ENCODE data around the gene PRKAR1B.
A peak's percentile ranks its signal among the peaks of the same experiment; 100 is the strongest.

PRKAR1B gene

GRCh38 chr7:729140-730000, 2.3 kb upstream of the PRKAR1B start:
- H3K27ac ChIP-seq, result no peak overlapping the region
- TF ChIP-seq CTCF (conservative IDR thresholded peaks at IDR 0.05) (no peak), ZFX (IDR thresholded peaks at IDR 0.05) (no peak)

GRCh38 chr7:728602-729001, 1.5 kb upstream of the PRKAR1B start:
- peak overlapping the region; percentile 98 for H3K27ac ChIP-seq
- no peak for TF ChIP-seq ZFX (IDR thresholded peaks at IDR 0.05)
- no peak for TF ChIP-seq CTCF (conservative IDR thresholded peaks at IDR 0.05)

- H3K27ac ChIP-seq, result peak overlapping the region; percentile 98
- TF ChIP-seq ZFX (IDR thresholded peaks at IDR 0.05) (no peak), CTCF (conservative IDR thresholded peaks at IDR 0.05) (no peak)
These were observed 852 bp upstream of the PRKAR1B start for GRCh38 chr7:727806-728460.

- TF ChIP-seq CTCF (conservative IDR thresholded peaks at IDR 0.05) (no peak), ZFX (IDR thresholded peaks at IDR 0.05) (peak; percentile 97)
- H3K27ac ChIP-seq, result peak overlapping the region; percentile 98
These were observed 302 bp downstream of the PRKAR1B start for GRCh38 chr7:726854-727103.

GRCh38 chr7:726084-726853, 812 bp downstream of the PRKAR1B start, which contains the start of gene DNAAF5:
Gene DNAAF5, plus strand, starts transcription at chr7:726699. Its CDS starts 22 bp downstream, at chr7:726721.
- H3K27ac ChIP-seq, result peak within 1 kb of the TSS; percentile 98
- TF ChIP-seq ZFX (IDR thresholded peaks at IDR 0.05) (no peak; the same call in 1 of the 2 replicates), CTCF (conservative IDR thresholded peaks at IDR 0.05) (no peak)

GRCh38 chr7:725223-726005, 1.7 kb downstream of the PRKAR1B start:
- TF ChIP-seq ZFX (IDR thresholded peaks at IDR 0.05) (no peak), CTCF (conservative IDR thresholded peaks at IDR 0.05) (no peak)
- peak overlapping the region; percentile 98 for H3K27ac ChIP-seq

Data from C4-2B (cell line).